Fibroblast of lung (primary cell): ENCODE measurements around the gene HOXA1.

Source experiments
- CTCF ChIP-seq, 2 donors: IDR thresholded peaks in 1 of 2; conservative IDR thresholded peaks in 1 of 2; 1 replicate in 1 of 2; 2 replicates in 1 of 2; pipeline ENCODE4 v1.5.1; 2011 to 2012; ENCODE audit warnings: low read length in 2 of 2, control low read depth in 1 of 2, inconsistent platforms in 1 of 2, low read depth in 1 of 2, mild to moderate bottlenecking in 1 of 2
- EZH2 ChIP-seq: IDR thresholded peaks from 2 replicates; pipeline ENCODE4 v1.5.1; 2012; ENCODE audit warnings: low read length, control low read depth, mild to moderate bottlenecking; ENCODE audit errors: missing control alignments

- no peak for TF ChIP-seq CTCF (conservative IDR thresholded peaks at IDR 0.05 in 1 of 2, IDR thresholded peaks at IDR 0.05 in 1 of 2; ENCODE audit: low read depth in 1 of 2, low read length in 2 of 2)
- TF ChIP-seq EZH2, result no peak
Observed at GRCh38 chr7:27116962-27117886, 21.4 kb upstream of the HOXA1 start.
